Peyer's patch (tissue), 4 donors: ENCODE results near the gene CD8B2.
"Not testable (repeated sequence)": the region's sequence is repeated elsewhere in the genome, so short reads cannot be mapped to it uniquely, and the experiment has no call there.

Experiments
- POLR2A ChIP-seq, 2 donors: fragments of 450-650 bp; IDR thresholded peaks; one replicate each; pipeline ENCODE4 v1.5.1; 2017; ENCODE audit warnings: antibody characterized with exemption in 2 of 2, mild to moderate bottlenecking in 2 of 2, moderate library complexity in 2 of 2
- TF ChIP-seq, protein P1 (sequence below), 6 experiments: fragments of 450-650 bp in 4 of 6; fragments of 200-600 bp in 2 of 6; sonication (generic) in 1 of 6; IDR thresholded peaks; one replicate each; pipeline ENCODE4 v1.5.1; 2017 to 2019; ENCODE audit warnings: antibody characterized with exemption in 6 of 6, mild to moderate bottlenecking in 3 of 6, moderate library complexity in 1 of 6

- TF ChIP-seq, protein P1, sequence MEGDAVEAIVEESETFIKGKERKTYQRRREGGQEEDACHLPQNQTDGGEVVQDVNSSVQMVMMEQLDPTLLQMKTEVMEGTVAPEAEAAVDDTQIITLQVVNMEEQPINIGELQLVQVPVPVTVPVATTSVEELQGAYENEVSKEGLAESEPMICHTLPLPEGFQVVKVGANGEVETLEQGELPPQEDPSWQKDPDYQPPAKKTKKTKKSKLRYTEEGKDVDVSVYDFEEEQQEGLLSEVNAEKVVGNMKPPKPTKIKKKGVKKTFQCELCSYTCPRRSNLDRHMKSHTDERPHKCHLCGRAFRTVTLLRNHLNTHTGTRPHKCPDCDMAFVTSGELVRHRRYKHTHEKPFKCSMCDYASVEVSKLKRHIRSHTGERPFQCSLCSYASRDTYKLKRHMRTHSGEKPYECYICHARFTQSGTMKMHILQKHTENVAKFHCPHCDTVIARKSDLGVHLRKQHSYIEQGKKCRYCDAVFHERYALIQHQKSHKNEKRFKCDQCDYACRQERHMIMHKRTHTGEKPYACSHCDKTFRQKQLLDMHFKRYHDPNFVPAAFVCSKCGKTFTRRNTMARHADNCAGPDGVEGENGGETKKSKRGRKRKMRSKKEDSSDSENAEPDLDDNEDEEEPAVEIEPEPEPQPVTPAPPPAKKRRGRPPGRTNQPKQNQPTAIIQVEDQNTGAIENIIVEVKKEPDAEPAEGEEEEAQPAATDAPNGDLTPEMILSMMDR (IDR thresholded peaks at IDR 0.05): not testable (repeated sequence)
- TF ChIP-seq POLR2A (IDR thresholded peaks at IDR 0.05): not testable (repeated sequence)
Measured at GRCh38 chr2:106513391-106513790, 26.2 kb downstream of the CD8B2 start.
